ENCODE data around the gene L3MBTL4. TPM values are rescaled to one million over a fixed set of nuclear protein-coding genes. Genes with fewer than 3 reads are reported as not detected.
"Not testable (repeated sequence)": the region's sequence is repeated elsewhere in the genome, so short reads cannot be mapped to it uniquely, and the experiment has no call there.

L3MBTL4 gene
- total and polyA plus RNA-seq, 4 donors: 2.3 to 15.0 (median 5.0) TPM

GRCh38 chr18:6382963-6383362 lies 31.7 kb downstream of the L3MBTL4 start (continued):
- TF ChIP-seq, protein P1, sequence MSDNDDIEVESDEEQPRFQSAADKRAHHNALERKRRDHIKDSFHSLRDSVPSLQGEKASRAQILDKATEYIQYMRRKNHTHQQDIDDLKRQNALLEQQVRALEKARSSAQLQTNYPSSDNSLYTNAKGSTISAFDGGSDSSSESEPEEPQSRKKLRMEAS (IDR thresholded peaks at IDR 0.05): no peak
- no peak for TF ChIP-seq FOXA1 (IDR thresholded peaks at IDR 0.05)

- not testable (repeated sequence) for H3K36me3 ChIP-seq (ENCODE audit: control insufficient read depth in 4 of 4, insufficient read depth in 3 of 4, low read depth in 1 of 4, low read length in 3 of 4); H3K9ac ChIP-seq (ENCODE audit: low read depth in 1 of 2, low read length in 2 of 2); H3K4me3 ChIP-seq (ENCODE audit: low read depth in 1 of 3, low read length in 3 of 3); H3K9me3 ChIP-seq (ENCODE audit: control insufficient read depth in 4 of 4, low read length in 3 of 4); DNase-seq (ENCODE audit: low spot score); H3K27me3 ChIP-seq (ENCODE audit: control insufficient read depth in 4 of 4, insufficient read depth in 4 of 4, low read length in 3 of 4)
- WGBS: 93% methylated on average over 2 of the region's 2 CpGs
- peak overlapping the region; percentile 81 to 91 for H3K27ac ChIP-seq (ENCODE audit: low read depth in 1 of 2, low read length in 2 of 2)
- peaks cover 7 to 33% (median 22%) of the 10 kb centered on the region in 4 donors for H3K4me1 ChIP-seq (ENCODE audit: control insufficient read depth in 4 of 4, insufficient read depth in 4 of 4, low read length in 3 of 4)
Measured at GRCh38 chr18:6377473-6377872, 37.2 kb downstream of the L3MBTL4 start.

DNA sequence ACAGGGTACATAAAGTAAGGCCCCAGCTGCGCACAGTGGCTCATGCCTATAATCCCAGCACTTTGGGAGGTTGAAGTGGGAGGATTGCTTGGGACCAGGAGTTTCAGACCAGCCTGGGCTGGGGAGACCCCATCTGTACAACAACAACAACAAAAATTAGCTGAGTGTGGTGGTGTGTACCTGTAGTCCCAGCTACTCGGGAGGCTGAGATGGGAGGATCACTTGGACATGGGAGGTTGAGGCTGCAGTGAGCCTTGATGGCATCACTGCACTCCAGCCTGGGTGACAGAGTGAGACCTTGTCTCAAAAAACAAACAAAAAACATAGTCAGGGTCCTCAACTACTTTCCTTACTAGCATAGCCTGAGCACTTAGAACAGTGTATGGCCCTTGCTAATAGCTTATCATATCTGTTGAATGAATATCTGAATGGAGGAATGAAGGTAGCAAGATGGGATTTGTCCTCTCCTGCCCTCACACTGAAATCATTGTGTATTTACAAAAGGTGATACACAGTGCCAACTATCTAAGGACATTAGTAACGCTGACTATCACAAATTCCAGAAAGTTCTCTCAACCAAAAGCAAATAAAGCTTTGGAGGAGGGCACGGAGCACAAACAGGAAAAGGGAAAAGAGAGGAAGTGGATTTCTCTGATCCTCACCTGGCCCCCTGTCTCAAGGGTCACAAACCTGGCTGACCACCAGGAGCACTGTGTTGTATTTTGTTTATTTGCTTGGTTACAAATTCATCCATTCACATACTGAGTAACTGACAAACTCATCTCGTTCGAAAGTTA lies 38.1 kb downstream of the L3MBTL4 start:
- H3K9me3 ChIP-seq (ENCODE audit: control insufficient read depth in 4 of 4, low read length in 3 of 4): no peaks in the 10 kb centered on the region
- H3K36me3 ChIP-seq (ENCODE audit: control insufficient read depth in 4 of 4, insufficient read depth in 3 of 4, low read depth in 1 of 4, low read length in 3 of 4): no peaks in the 10 kb centered on the region
- H3K4me3 ChIP-seq (ENCODE audit: low read depth in 1 of 3, low read length in 3 of 3): no peak overlapping the region
- TF ChIP-seq EGR1 (IDR thresholded peaks at IDR 0.05; ENCODE audit: low read depth in 2 of 2) (peak; percentile 39 to 81), CTCF (IDR thresholded peaks at IDR 0.05; ENCODE audit: low read depth, low read length, missing input control) (no peak), HNF4G (IDR thresholded peaks at IDR 0.05) (peak; percentile 12), FOXA1 (IDR thresholded peaks at IDR 0.05) (peak; percentile 66), YY1 (IDR thresholded peaks at IDR 0.05) (peak; percentile 75), GABPA (IDR thresholded peaks at IDR 0.05 in 1 of 2, conservative IDR thresholded peaks at IDR 0.05 in 1 of 2) (peak in 1 of 2 donors; percentile 68), TAF1 (conservative IDR thresholded peaks at IDR 0.05) (no peak), JUND (IDR thresholded peaks at IDR 0.05) (peak; percentile 43 to 65), NR2F2 (IDR thresholded peaks at IDR 0.05) (peak; percentile 70), ATF3 (IDR thresholded peaks at IDR 0.05) (no peak), HNF4A (conservative IDR thresholded peaks at IDR 0.05) (peak; percentile 69 to 72), SP1 (IDR thresholded peaks at IDR 0.05) (peak; percentile 86), REST (IDR thresholded peaks at IDR 0.05) (peak; percentile 41), RAD21 (IDR thresholded peaks at IDR 0.05) (peak; percentile 49 to 52), RXRA (IDR thresholded peaks at IDR 0.05) (peak; percentile 93 to 96), FOXA2 (IDR thresholded peaks at IDR 0.05) (peak; percentile 95)
- TF ChIP-seq, protein P1 (IDR thresholded peaks at IDR 0.05): peak; percentile 92
- TF ChIP-seq, protein P2, sequence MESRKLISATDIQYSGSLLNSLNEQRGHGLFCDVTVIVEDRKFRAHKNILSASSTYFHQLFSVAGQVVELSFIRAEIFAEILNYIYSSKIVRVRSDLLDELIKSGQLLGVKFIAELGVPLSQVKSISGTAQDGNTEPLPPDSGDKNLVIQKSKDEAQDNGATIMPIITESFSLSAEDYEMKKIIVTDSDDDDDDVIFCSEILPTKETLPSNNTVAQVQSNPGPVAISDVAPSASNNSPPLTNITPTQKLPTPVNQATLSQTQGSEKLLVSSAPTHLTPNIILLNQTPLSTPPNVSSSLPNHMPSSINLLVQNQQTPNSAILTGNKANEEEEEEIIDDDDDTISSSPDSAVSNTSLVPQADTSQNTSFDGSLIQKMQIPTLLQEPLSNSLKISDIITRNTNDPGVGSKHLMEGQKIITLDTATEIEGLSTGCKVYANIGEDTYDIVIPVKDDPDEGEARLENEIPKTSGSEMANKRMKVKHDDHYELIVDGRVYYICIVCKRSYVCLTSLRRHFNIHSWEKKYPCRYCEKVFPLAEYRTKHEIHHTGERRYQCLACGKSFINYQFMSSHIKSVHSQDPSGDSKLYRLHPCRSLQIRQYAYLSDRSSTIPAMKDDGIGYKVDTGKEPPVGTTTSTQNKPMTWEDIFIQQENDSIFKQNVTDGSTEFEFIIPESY (IDR thresholded peaks at IDR 0.05): peak; percentile 52
- no peaks in the 10 kb centered on the region for H3K27me3 ChIP-seq (ENCODE audit: control insufficient read depth in 4 of 4, insufficient read depth in 4 of 4, low read length in 3 of 4)
- DNase-seq (ENCODE audit: low spot score): no peak
- peak overlapping the region; percentile 81 to 91 for H3K27ac ChIP-seq (ENCODE audit: low read depth in 1 of 2, low read length in 2 of 2)
- 55% methylated on average over 6 of the region's 6 CpGs for WGBS
- H3K4me1 ChIP-seq (ENCODE audit: control insufficient read depth in 4 of 4, insufficient read depth in 4 of 4, low read length in 3 of 4): peaks cover 7 to 35% (median 23%) of the 10 kb centered on the region in 4 donors
- no peak overlapping the region for H3K9ac ChIP-seq (ENCODE audit: low read depth in 1 of 2, low read length in 2 of 2)

All from liver (tissue), 9 donors.